CD14-positive monocyte (primary cell): ENCODE results near the gene SLC35D2. TPM values are rescaled to one million over a fixed set of nuclear protein-coding genes. Genes with fewer than 3 reads are reported as not detected.

Experiments used
- DNase-seq, 3 donors: peaks; one replicate each; pipeline ENCODE4 v3.0.0-alpha.2; 2011 to 2022
- H2AFZ ChIP-seq: 2 replicates; pipeline ENCODE4 v1.6.0; 2012; ENCODE audit warnings: mild to moderate bottlenecking, low read depth, low read length, inconsistent platforms; ENCODE audit not compliant: insufficient read depth, poor library complexity, severe bottlenecking
- H3K27ac ChIP-seq, 2 donors: 1 replicate in 1 of 2; 2 replicates in 1 of 2; pipeline ENCODE4 v1.5.1; 2012 to 2013; ENCODE audit warnings: low read length in 2 of 2, control low read depth in 1 of 2, inconsistent platforms in 1 of 2, low read depth in 1 of 2, mild to moderate bottlenecking in 1 of 2
- H3K27me3 ChIP-seq, 2 donors: one replicate each; pipeline versions ENCODE4 v1.6.0 to v1.6.1; 2011 to 2013; ENCODE audit warnings: low read length in 2 of 2; ENCODE audit not compliant: control insufficient read depth in 2 of 2, insufficient read depth in 2 of 2
- H3K36me3 ChIP-seq, 2 donors: replicated peaks in 1 of 2; 1 replicate in 1 of 2; 2 replicates in 1 of 2; pipeline versions ENCODE4 v1.5.1 to v1.6.1; 2012 to 2013; ENCODE audit warnings: low read length in 2 of 2, control low read depth in 1 of 2, inconsistent platforms in 1 of 2, mild to moderate bottlenecking in 1 of 2; ENCODE audit not compliant: insufficient read depth in 2 of 2, control insufficient read depth in 1 of 2
- H3K4me1 ChIP-seq, 2 donors: 1 replicate in 1 of 2; 2 replicates in 1 of 2; pipeline versions ENCODE4 v1.5.1 to v1.6.1; 2012 to 2013; ENCODE audit warnings: low read length in 2 of 2, control low read depth in 1 of 2, inconsistent platforms in 1 of 2, mild to moderate bottlenecking in 1 of 2, moderate library complexity in 1 of 2; ENCODE audit not compliant: insufficient read depth in 2 of 2, control insufficient read depth in 1 of 2
- H3K4me2 ChIP-seq: replicated peaks from 2 replicates; pipeline ENCODE3; 2012; ENCODE audit warnings: low read length, moderate library complexity, mild to moderate bottlenecking; ENCODE audit not compliant: poor library complexity, severe bottlenecking; ENCODE audit errors: extremely low read depth
- H3K4me3 ChIP-seq, 3 experiments: fragments of 200-600 bp in 1 of 3; sonication (generic) in 1 of 3; replicated peaks in 1 of 3; 1 replicate in 2 of 3; 2 replicates in 1 of 3; pipeline ENCODE4 v1.5.1; 2011 to 2013; ENCODE audit warnings: low read length in 3 of 3, mild to moderate bottlenecking in 3 of 3, control low read depth in 2 of 3, low read depth in 2 of 3, inconsistent platforms in 1 of 3, moderate library complexity in 1 of 3
- H3K79me2 ChIP-seq: 2 replicates; pipeline ENCODE4 v1.6.0; 2012; ENCODE audit warnings: mild to moderate bottlenecking, control low read depth, inconsistent platforms, low read length, moderate library complexity; ENCODE audit not compliant: insufficient read depth
- H3K9ac ChIP-seq: 2 replicates; pipeline ENCODE4 v1.6.0; 2017; ENCODE audit warnings: low read length, mild to moderate bottlenecking; ENCODE audit not compliant: insufficient read depth, poor library complexity, severe bottlenecking
- H3K9me3 ChIP-seq, 2 donors: replicated peaks in 1 of 2; 1 replicate in 1 of 2; 2 replicates in 1 of 2; pipeline versions ENCODE4 v1.5.1 to v1.6.1; 2012 to 2013; ENCODE audit warnings: low read length in 2 of 2, control low read depth in 1 of 2; ENCODE audit not compliant: control insufficient read depth in 1 of 2, insufficient read depth in 1 of 2
- H4K20me1 ChIP-seq: 2 replicates; pipeline ENCODE4 v1.6.0; 2012; ENCODE audit warnings: mild to moderate bottlenecking, low read length, control low read depth, moderate library complexity; ENCODE audit not compliant: insufficient read depth
- H3K27ac Mint-ChIP-seq, 7 donors: one replicate each; pipeline ENCODE4 v1.8.0; 2020; ENCODE audit warnings: mild to moderate bottlenecking in 7 of 7, mixed read lengths in 7 of 7, moderate library complexity in 6 of 7, inconsistent platforms in 2 of 7
- H3K27me3 Mint-ChIP-seq, 3 donors: one replicate each; pipeline ENCODE4 v1.8.0; 2021 to 2022; ENCODE audit warnings: low read depth in 3 of 3, mild to moderate bottlenecking in 3 of 3, mixed read lengths in 3 of 3, moderate library complexity in 3 of 3, inconsistent platforms in 1 of 3
- H3K36me3 Mint-ChIP-seq, 2 donors: one replicate each; pipeline ENCODE4 v1.8.0; 2020; ENCODE audit warnings: mixed read lengths in 2 of 2, inconsistent platforms in 1 of 2, mild to moderate bottlenecking in 1 of 2
- H3K4me1 Mint-ChIP-seq: one replicate; pipeline ENCODE4 v1.8.0; 2020; ENCODE audit warnings: mild to moderate bottlenecking, mixed read lengths
- H3K4me3 Mint-ChIP-seq, 2 donors: one replicate each; pipeline ENCODE4 v1.8.0; 2020; ENCODE audit warnings: mild to moderate bottlenecking in 2 of 2, mixed read lengths in 2 of 2, moderate library complexity in 1 of 2
- H3K9me3 Mint-ChIP-seq, 7 donors: one replicate each; pipeline ENCODE4 v1.8.0; 2020 to 2022; ENCODE audit warnings: mixed read lengths in 7 of 7, mild to moderate bottlenecking in 6 of 7, moderate library complexity in 6 of 7, inconsistent platforms in 2 of 7
- WGBS: methylation state at CpG from one replicate; pipeline ENCODE4 v1.1.5; 2013; ENCODE audit warnings: missing lambda C conversion rate; ENCODE audit not compliant: insufficient coverage; 5-methylcytosine and 5-hydroxymethylcytosine counted together
- intact Hi-C, 2 donors: fragments of 100-400 bp; cut with micrococcal nuclease; formaldehyde crosslinking; loops; one replicate each; pipeline versions ENCODE4 v1.15.0 to v1.15.1; 2023
- polyA plus RNA-seq, 3 donors: library from polyadenylated mRNA; depleted of rRNA in 1 of 3; unstranded in 2 of 3; stranded (reverse) in 1 of 3; fragments of 300-500 nt in 2 of 3; fragments of >200 nt in 1 of 3; fragmentation: Illumina TruSeq in 2 of 3; gene quantifications; 1 replicate in 2 of 3; 2 replicates in 1 of 3; pipeline ENCODE4 v1.2.3, GENCODE V29; 2012 to 2021
- TF ChIP-seq, protein P1 (sequence below): fragments of 200-600 bp; IDR thresholded peaks from one replicate; pipeline ENCODE4 v1.8.0; 2022; ENCODE audit warnings: antibody characterized with exemption, mild to moderate bottlenecking

Gene SLC35D2
- polyA plus RNA-seq, 3 donors, result 14.8 to 27.4 (median 20.0) TPM

DNA sequence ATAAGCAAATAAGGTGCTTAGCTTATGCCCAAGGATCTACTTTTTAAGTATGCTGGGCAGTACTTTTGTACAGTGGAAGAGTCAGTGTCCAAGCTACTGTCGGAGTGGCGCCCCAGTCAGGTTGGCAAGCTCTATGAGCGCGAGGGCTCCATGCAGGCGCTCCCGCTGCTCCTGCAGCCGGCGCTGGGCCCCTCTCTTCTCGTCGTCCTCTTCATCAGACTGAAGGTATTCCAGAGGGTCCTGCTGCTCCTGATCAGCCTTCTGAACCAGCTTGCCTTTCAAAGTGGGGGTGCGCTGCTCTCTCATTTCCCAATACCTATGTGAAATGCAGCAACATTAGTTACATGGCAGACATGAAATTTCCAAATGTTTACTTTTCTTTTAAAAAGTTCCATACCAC, 4.6 kb upstream of the SLC35D2 start:
- no peak overlapping the region for H3K4me2 ChIP-seq
- H3K27ac ChIP-seq, result no peak overlapping the region
- no peaks in the 10 kb centered on the region for H3K79me2 ChIP-seq
- no peaks in the 10 kb centered on the region for H4K20me1 ChIP-seq
- Mint-ChIP-seq H3K4me3 (no peak overlapping the region), H3K4me1 (peaks cover 5% of the 10 kb centered on the region), H3K36me3 (peaks cover 13 to 44% of the 10 kb centered on the region in 2 donors), H3K27ac (no peak overlapping the region), H3K27me3 (no peaks in the 10 kb centered on the region), H3K9me3 (no peaks in the 10 kb centered on the region)
- intact Hi-C loops, result no loop called here
- no peak overlapping the region for H3K9ac ChIP-seq
- 98% methylated on average over 10 of the region's 11 CpGs for WGBS
- H3K4me1 ChIP-seq, result peaks cover under 1 to 3% of the 10 kb centered on the region in 2 donors
- H3K27me3 ChIP-seq, result no peaks in the 10 kb centered on the region
- TF ChIP-seq, protein P1, sequence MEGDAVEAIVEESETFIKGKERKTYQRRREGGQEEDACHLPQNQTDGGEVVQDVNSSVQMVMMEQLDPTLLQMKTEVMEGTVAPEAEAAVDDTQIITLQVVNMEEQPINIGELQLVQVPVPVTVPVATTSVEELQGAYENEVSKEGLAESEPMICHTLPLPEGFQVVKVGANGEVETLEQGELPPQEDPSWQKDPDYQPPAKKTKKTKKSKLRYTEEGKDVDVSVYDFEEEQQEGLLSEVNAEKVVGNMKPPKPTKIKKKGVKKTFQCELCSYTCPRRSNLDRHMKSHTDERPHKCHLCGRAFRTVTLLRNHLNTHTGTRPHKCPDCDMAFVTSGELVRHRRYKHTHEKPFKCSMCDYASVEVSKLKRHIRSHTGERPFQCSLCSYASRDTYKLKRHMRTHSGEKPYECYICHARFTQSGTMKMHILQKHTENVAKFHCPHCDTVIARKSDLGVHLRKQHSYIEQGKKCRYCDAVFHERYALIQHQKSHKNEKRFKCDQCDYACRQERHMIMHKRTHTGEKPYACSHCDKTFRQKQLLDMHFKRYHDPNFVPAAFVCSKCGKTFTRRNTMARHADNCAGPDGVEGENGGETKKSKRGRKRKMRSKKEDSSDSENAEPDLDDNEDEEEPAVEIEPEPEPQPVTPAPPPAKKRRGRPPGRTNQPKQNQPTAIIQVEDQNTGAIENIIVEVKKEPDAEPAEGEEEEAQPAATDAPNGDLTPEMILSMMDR, result no peak
- H3K4me3 ChIP-seq, result no peak overlapping the region
- DNase-seq, result no peak
- H2AFZ ChIP-seq, result no peak overlapping the region
- H3K36me3 ChIP-seq, result peaks cover 11 to 52% of the 10 kb centered on the region in 2 donors
- no peaks in the 10 kb centered on the region for H3K9me3 ChIP-seq

GRCh38 chr9:96386157-96386556, 2.6 kb upstream of the SLC35D2 start:
- Mint-ChIP-seq H3K36me3 (peaks cover 14 to 25% of the 10 kb centered on the region in 2 donors), H3K9me3 (no peaks in the 10 kb centered on the region), H3K27ac (no peak overlapping the region), H3K27me3 (no peaks in the 10 kb centered on the region), H3K4me3 (no peak overlapping the region), H3K4me1 (peaks cover 24% of the 10 kb centered on the region)
- H3K9me3 ChIP-seq, result no peaks in the 10 kb centered on the region
- TF ChIP-seq, protein P1, result no peak
- H3K4me2 ChIP-seq, result no peak overlapping the region
- H3K27me3 ChIP-seq, result no peaks in the 10 kb centered on the region
- H3K9ac ChIP-seq, result no peak overlapping the region
- no peak for DNase-seq
- no peak overlapping the region for H2AFZ ChIP-seq
- intact Hi-C loops, result no loop called here
- peaks cover 2% of the 10 kb centered on the region for H4K20me1 ChIP-seq
- peaks cover 7 to 37% of the 10 kb centered on the region in 2 donors for H3K36me3 ChIP-seq
- no peak overlapping the region for H3K27ac ChIP-seq
- no peaks in the 10 kb centered on the region for H3K79me2 ChIP-seq
- H3K4me1 ChIP-seq, result peaks cover 9 to 10% of the 10 kb centered on the region in 2 donors
- H3K4me3 ChIP-seq, result no peak overlapping the region
